ENCODE measurements around the gene DOC2A. TPM values are rescaled to one million over a fixed set of nuclear protein-coding genes. Genes with fewer than 3 reads are reported as not detected.

The DOC2A gene
- total and polyA plus RNA-seq, 9 of the 15 experiments (the other 6 are each of a cell fraction or from before 2014, with no cell fraction given): 0.03 to 0.38 (median 0.28) TPM; not detected in 1

- TF ChIP-seq ZNF407 (IDR thresholded peaks at IDR 0.05; ENCODE audit: low read depth) (peak; percentile 98), KLF13 (tag; IDR thresholded peaks at IDR 0.05; ENCODE audit: borderline replicate concordance, low read depth) (peak; percentile 53; the same call in 1 of the 2 replicates), ZNF174 (CRISPR knock-in tag; IDR thresholded peaks at IDR 0.05) (no peak), PCBP2 (IDR thresholded peaks at IDR 0.05; ENCODE audit: low read depth, low read length, poor library complexity, severe bottlenecking) (no peak), CREM (IDR thresholded peaks at IDR 0.05; ENCODE audit: low read depth) (peak; percentile 85), PKNOX1 (IDR thresholded peaks at IDR 0.05) (peak; percentile 82), KDM4B (IDR thresholded peaks at IDR 0.05; ENCODE audit: borderline replicate concordance in 2 of 2, low read depth in 1 of 2) (no peak), ZNF431 (CRISPR knock-in tag; IDR thresholded peaks at IDR 0.05) (no peak), TEAD4 (IDR thresholded peaks at IDR 0.05; ENCODE audit: low read length) (peak; percentile 47; the same call in 1 of the 2 replicates), TEAD4 (CRISPR knock-in tag; IDR thresholded peaks at IDR 0.05; ENCODE audit: borderline replicate concordance) (peak; percentile 81; the same call in 1 of the 2 replicates), EHMT2 (IDR thresholded peaks at IDR 0.05) (no peak), MXI1 (IDR thresholded peaks at IDR 0.05; ENCODE audit: low read depth, low read length) (peak; percentile 77; the same call in 1 of the 2 replicates)
- TF ChIP-seq, protein P1, sequence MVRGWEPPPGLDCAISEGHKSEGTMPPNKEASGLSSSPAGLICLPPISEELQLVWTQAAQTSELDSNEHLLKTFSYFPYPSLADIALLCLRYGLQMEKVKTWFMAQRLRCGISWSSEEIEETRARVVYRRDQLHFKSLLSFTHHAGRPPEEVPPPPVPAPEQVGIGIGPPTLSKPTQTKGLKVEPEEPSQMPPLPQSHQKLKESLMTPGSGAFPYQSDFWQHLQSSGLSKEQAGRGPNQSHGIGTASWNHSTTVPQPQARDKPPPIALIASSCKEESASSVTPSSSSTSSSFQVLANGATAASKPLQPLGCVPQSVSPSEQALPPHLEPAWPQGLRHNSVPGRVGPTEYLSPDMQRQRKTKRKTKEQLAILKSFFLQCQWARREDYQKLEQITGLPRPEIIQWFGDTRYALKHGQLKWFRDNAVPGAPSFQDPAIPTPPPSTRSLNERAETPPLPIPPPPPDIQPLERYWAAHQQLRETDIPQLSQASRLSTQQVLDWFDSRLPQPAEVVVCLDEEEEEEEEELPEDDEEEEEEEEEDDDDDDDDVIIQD (CRISPR knock-in tag; IDR thresholded peaks at IDR 0.05): no peak
Observed at GRCh38 chr16:30052671-30053372, 42.0 kb upstream of the DOC2A start (continued).
